GM23248 (cell line): ENCODE data around the gene CPA2.

Experiments used
- EZH2 ChIP-seq: fragments of 200-600 bp; sonication (generic); IDR thresholded peaks from 2 replicates; pipeline ENCODE4 v1.6.1; 2018; ENCODE audit warnings: antibody characterized with exemption, mild to moderate bottlenecking; ENCODE audit not compliant: insufficient read depth, poor library complexity, severe bottlenecking
- EZH2phosphoT487 ChIP-seq: fragments of 200-600 bp; sonication (generic); IDR thresholded peaks from 2 replicates; pipeline ENCODE4 v1.6.1; 2018; ENCODE audit warnings: antibody characterized with exemption, moderate library complexity, mild to moderate bottlenecking, low read depth; ENCODE audit not compliant: insufficient read depth

- no peak for TF ChIP-seq EZH2phosphoT487
- TF ChIP-seq EZH2, result no peak
Measured at GRCh38 chr7:130276796-130277762, 10.4 kb downstream of the CPA2 start.
